ENCODE measurements around the gene RASSF3.

- TF ChIP-seq CREM (IDR thresholded peaks at IDR 0.05) = no peak
- TF ChIP-seq CREM (CRISPR knock-in tag; IDR thresholded peaks at IDR 0.05) = no peak
- no peak for TF ChIP-seq ZNF674 (CRISPR knock-in tag; IDR thresholded peaks at IDR 0.05; ENCODE audit: low read depth)
- TF ChIP-seq POLR2A (IDR thresholded peaks at IDR 0.05; ENCODE audit: insufficient read depth in 1 of 2, low read depth in 2 of 2, low read length in 2 of 2) = no peak
- TF ChIP-seq PRDM10 (CRISPR knock-in tag; IDR thresholded peaks at IDR 0.05; ENCODE audit: low read depth) = no peak
- TF ChIP-seq REST (IDR thresholded peaks at IDR 0.05; ENCODE audit: borderline replicate concordance in 1 of 2, low read depth in 1 of 2, low read length in 2 of 2) = no peak
- no peak for TF ChIP-seq ZNF451 (CRISPR knock-in tag; IDR thresholded peaks at IDR 0.05)
- no peak for TF ChIP-seq SP2 (CRISPR knock-in tag; IDR thresholded peaks at IDR 0.05)
- TF ChIP-seq ETS1 (CRISPR knock-in tag; IDR thresholded peaks at IDR 0.05) = no peak
- TF ChIP-seq EP300 (IDR thresholded peaks at IDR 0.05; ENCODE audit: low read depth in 2 of 2, low read length in 2 of 2) = no peak
- no peak for TF ChIP-seq EP300 (CRISPR knock-in tag; IDR thresholded peaks at IDR 0.05; ENCODE audit: borderline replicate concordance)
- TF ChIP-seq ZNF432 (CRISPR knock-in tag; IDR thresholded peaks at IDR 0.05; ENCODE audit: borderline replicate concordance) = no peak
- no peak for TF ChIP-seq RAD21 (CRISPR knock-in tag; IDR thresholded peaks at IDR 0.05)
- TF ChIP-seq ZNF501 (CRISPR knock-in tag; IDR thresholded peaks at IDR 0.05) = no peak
- no peak for TF ChIP-seq NFE2L1 (CRISPR knock-in tag; IDR thresholded peaks at IDR 0.05; ENCODE audit: borderline replicate concordance)
Measured at GRCh38 chr12:64636856-64637255, 26.6 kb downstream of the RASSF3 start.

Measured in HepG2 (cell line).